Spleen (tissue), 11 donors: ENCODE measurements around the gene PLSCR2. TPM values are rescaled to one million over a fixed set of nuclear protein-coding genes. Genes with fewer than 3 reads are reported as not detected.

Experiments used
- DNase-seq: peaks from one replicate; pipeline ENCODE4 v3.0.0-alpha.2; 2020
- H3K27ac ChIP-seq, 8 donors: fragments of 200-600 bp; sonication (generic) in 7 of 8; 1 replicate in 4 of 8; 2 replicates in 4 of 8; pipeline versions ENCODE4 v1.5.0 to v1.8.0; 2016 to 2021; ENCODE audit warnings: inconsistent platforms in 4 of 8, mild to moderate bottlenecking in 4 of 8, moderate library complexity in 1 of 8
- H3K27me3 ChIP-seq, 7 donors: fragments of 200-600 bp; sonication (generic) in 6 of 7; replicated peaks in 1 of 7; 1 replicate in 4 of 7; 2 replicates in 3 of 7; pipeline versions ENCODE4 v1.5.0 to v1.8.0; 2016 to 2021; ENCODE audit warnings: inconsistent platforms in 3 of 7, mild to moderate bottlenecking in 1 of 7
- H3K36me3 ChIP-seq, 6 donors: fragments of 200-600 bp; sonication (generic) in 5 of 6; 1 replicate in 4 of 6; 2 replicates in 2 of 6; pipeline versions ENCODE4 v1.5.0 to v1.8.0; 2016 to 2021; ENCODE audit warnings: inconsistent platforms in 2 of 6
- H3K4me1 ChIP-seq, 6 donors: fragments of 200-600 bp; sonication (generic) in 5 of 6; 1 replicate in 3 of 6; 2 replicates in 3 of 6; pipeline versions ENCODE4 v1.5.0 to v1.8.0; 2016 to 2021; ENCODE audit warnings: inconsistent platforms in 3 of 6
- H3K4me3 ChIP-seq, 8 donors: fragments of 200-600 bp; sonication (generic) in 7 of 8; 1 replicate in 4 of 8; 2 replicates in 4 of 8; pipeline versions ENCODE4 v1.5.0 to v1.8.0; 2016 to 2021; ENCODE audit warnings: inconsistent platforms in 4 of 8, mild to moderate bottlenecking in 4 of 8, moderate library complexity in 2 of 8
- H3K9me3 ChIP-seq, 8 donors: fragments of 200-600 bp; sonication (generic) in 7 of 8; 1 replicate in 4 of 8; 2 replicates in 4 of 8; pipeline versions ENCODE4 v1.5.0 to v1.8.0; 2016 to 2021; ENCODE audit warnings: inconsistent platforms in 4 of 8
- CTCF ChIP-seq, 11 experiments: fragments of 200-600 bp in 7 of 11; fragments of 450-650 bp in 4 of 11; sonication (generic) in 4 of 11; IDR thresholded peaks in 8 of 11; conservative IDR thresholded peaks in 3 of 11; 1 replicate in 7 of 11; 2 replicates in 4 of 11; pipeline versions ENCODE4 v1.4.0 to v1.8.0; 2016 to 2021; ENCODE audit warnings: antibody characterized with exemption in 11 of 11, inconsistent platforms in 4 of 11, mild to moderate bottlenecking in 1 of 11
- POLR2A ChIP-seq, 3 donors: fragments of 450-650 bp; IDR thresholded peaks; one replicate each; pipeline ENCODE4 v1.5.1; 2017; ENCODE audit warnings: antibody characterized with exemption in 3 of 3, mild to moderate bottlenecking in 1 of 3
- POLR2AphosphoS5 ChIP-seq, 3 donors: sonication (generic); formaldehyde crosslinking; IDR thresholded peaks; one replicate each; pipeline ENCODE4 v1.5.1; 2017; ENCODE audit warnings: antibody characterized with exemption in 3 of 3
- WGBS, 5 donors: extraction: QIAGEN DNeasy Blood & Tissue Kit in 3 of 5; methylation state at CpG; one replicate each; pipeline versions ENCODE4 v1.1.5 to v1.1.7; 2013 to 2018; 5-methylcytosine and 5-hydroxymethylcytosine counted together
- intact Hi-C: fragments of 100-400 bp; cut with DNase I; formaldehyde crosslinking; loops from one replicate; pipeline ENCODE4 v1.15.0; 2023; ENCODE audit warnings: low total_unique reads
- polyA plus RNA-seq, 3 donors: library from polyadenylated mRNA; stranded (reverse); fragments of 200-250 nt; gene quantifications; one replicate each; pipeline ENCODE4 v1.2.1, GENCODE V29; 2013
- total RNA-seq, 7 donors: library from RNA; depleted of rRNA in 3 of 7; stranded (reverse); fragments of >200 nt in 3 of 7; fragmentation: NEBNext Ultra II Directional in 4 of 7; extraction: Animal tissue kit (Norgen Biotek cat#: 25700) in 4 of 7; gene quantifications; one replicate each; pipeline versions ENCODE4 v1.1.0 to v1.2.1, GENCODE V29; 2016 to 2021
- donor health status: healthy with polysubstance abuse.
- donor health status: DM: no; HTN: no; CAD: no; lungs with moderate emphysema.
- donor health status: DM: no; HTN: no; CAD: no.
- donor health status: Bipolar disorder and iron deficiency.
- donor health status: healthy.
- donor health status: DM: no; HTN: no; CAD: no.
- donor health status: DM: yes; HTN: yes; CAD: no.

The PLSCR2 gene
- total and polyA plus RNA-seq, 10 donors = 0.66 TPM; not detected in 9

GRCh38 chr3:146472611-146473010 lies 3.2 kb upstream of the PLSCR2 start:
- intact Hi-C loops = no loop called here
- Histone ChIP-seq H3K4me1 (peaks cover 0 to 15% (median 6%) of the 10 kb centered on the region in 6 donors), H3K9me3 (no peaks in the 10 kb centered on the region), H3K27ac (no peak overlapping the region), H3K36me3 (no peaks in the 10 kb centered on the region), H3K27me3 (peaks cover 0 to 18% (median 0%) of the 10 kb centered on the region in 7 donors), H3K4me3 (no peak overlapping the region)
- TF ChIP-seq CTCF (IDR thresholded peaks at IDR 0.05 in 8 of 11, conservative IDR thresholded peaks at IDR 0.05 in 3 of 11) = no peak
- no peak for TF ChIP-seq POLR2A (IDR thresholded peaks at IDR 0.05)
- TF ChIP-seq POLR2AphosphoS5 (IDR thresholded peaks at IDR 0.05) = no peak
- WGBS, 5 donors = 69 to 93% (median 88%) methylated on average over 1 of the region's 1 CpG
- no peak for DNase-seq

GRCh38 chr3:146471012-146471411 lies 1.7 kb upstream of the PLSCR2 start:
- no peak for DNase-seq
- Histone ChIP-seq H3K36me3 (no peaks in the 10 kb centered on the region), H3K4me1 (peaks cover 0 to 15% (median 6%) of the 10 kb centered on the region in 6 donors), H3K4me3 (no peak overlapping the region), H3K27me3 (peaks cover 0 to 2% (median 0%) of the 10 kb centered on the region in 7 donors), H3K9me3 (no peaks in the 10 kb centered on the region), H3K27ac (no peak overlapping the region)
- WGBS, 5 donors = 91 to 93% (median 92%) methylated on average over 1 of the region's 1 CpG
- intact Hi-C loops = no loop called here
- TF ChIP-seq CTCF (IDR thresholded peaks at IDR 0.05 in 8 of 11, conservative IDR thresholded peaks at IDR 0.05 in 3 of 11) = no peak
- TF ChIP-seq POLR2A (IDR thresholded peaks at IDR 0.05) = no peak
- TF ChIP-seq POLR2AphosphoS5 (IDR thresholded peaks at IDR 0.05) = no peak

GRCh38 chr3:146470425-146470990 lies 1.1 kb upstream of the PLSCR2 start:
- Histone ChIP-seq H3K4me1 (peaks cover 0 to 15% (median 6%) of the 10 kb centered on the region in 6 donors), H3K4me3 (no peak overlapping the region), H3K27ac (no peak overlapping the region), H3K9me3 (no peaks in the 10 kb centered on the region), H3K27me3 (no peaks in the 10 kb centered on the region), H3K36me3 (no peaks in the 10 kb centered on the region)
- WGBS, 5 donors = 83 to 94% (median 87%) methylated on average over 9 of the region's 9 CpGs
- DNase-seq = no peak
- TF ChIP-seq CTCF (IDR thresholded peaks at IDR 0.05 in 8 of 11, conservative IDR thresholded peaks at IDR 0.05 in 3 of 11) (no peak), POLR2A (IDR thresholded peaks at IDR 0.05) (no peak), POLR2AphosphoS5 (IDR thresholded peaks at IDR 0.05) (no peak)
- intact Hi-C loops = no loop called here

- intact Hi-C loops = no loop called here
- peaks cover 0 to 15% (median 6%) of the 10 kb centered on the region in 6 donors for H3K4me1 ChIP-seq
- TF ChIP-seq POLR2AphosphoS5 (IDR thresholded peaks at IDR 0.05) (no peak), CTCF (IDR thresholded peaks at IDR 0.05 in 8 of 11, conservative IDR thresholded peaks at IDR 0.05 in 3 of 11) (no peak), POLR2A (IDR thresholded peaks at IDR 0.05) (no peak)
- DNase-seq = no peak
- H3K27ac ChIP-seq = peak overlapping the region; percentile 49 to 89 (median 66)
- no peaks in the 10 kb centered on the region for H3K36me3 ChIP-seq
- H3K4me3 ChIP-seq = peak overlapping the region in 5 of 8 donors; percentile 43 to 81 (median 53)
- no peaks in the 10 kb centered on the region for H3K9me3 ChIP-seq
- H3K27me3 ChIP-seq = no peaks in the 10 kb centered on the region
- WGBS, 5 donors = 83 to 97% (median 91%) methylated on average over 10 of the region's 10 CpGs
Observed at GRCh38 chr3:146468671-146469149, 651 bp downstream of the PLSCR2 start.
